ENCODE results near the gene ZKSCAN5. TPM values are rescaled to one million over a fixed set of nuclear protein-coding genes. Genes with fewer than 3 reads are reported as not detected.

The ZKSCAN5 gene
- total and polyA plus RNA-seq, 8 donors, result 0.58 to 11.4 (median 3.5) TPM

GRCh38 chr7:99557196-99557607, 52.7 kb downstream of the ZKSCAN5 start:
- Histone ChIP-seq H3K9me3 (no peaks in the 10 kb centered on the region), H3K27ac (peak overlapping the region in 4 of 5 donors; percentile 97 to 99 (median 98)), H3K36me3 (peaks cover 18 to 51% (median 42%) of the 10 kb centered on the region in 4 donors), H3K27me3 (no peaks in the 10 kb centered on the region), H3K4me3 (peak overlapping the region; percentile 74 to 93 (median 85)), H3K4me1 (peaks cover 16 to 58% (median 45%) of the 10 kb centered on the region in 4 donors)
- WGBS, 5 donors, result 75 to 80% (median 78%) methylated on average over 4 of the region's 4 CpGs
- intact Hi-C loops (cut with DNase I; ENCODE audit: low total_unique reads), result loop anchor here (10.0 kb wide), 1 partner anchor 52 kb away; the partner anchor contains the start of genes ZKSCAN5 and ZNF394
- DNase-seq, result peak in 1 of 2 donors; percentile 20
- TF ChIP-seq POLR2AphosphoS5 (IDR thresholded peaks at IDR 0.05) (no peak), EP300 (IDR thresholded peaks at IDR 0.05) (no peak)

GRCh38 chr7:99557940-99558305, 53.5 kb downstream of the ZKSCAN5 start:
- no peak for DNase-seq
- no peaks in the 10 kb centered on the region for H3K9me3 ChIP-seq
- WGBS, 5 donors, result 0 to 3% (median 3%) methylated on average over 16 to 17 of the region's 17 CpGs
- intact Hi-C loops (cut with DNase I; ENCODE audit: low total_unique reads), result loop anchor here (10.0 kb wide), 1 partner anchor 53 kb away; the partner anchor contains the start of genes ZKSCAN5 and ZNF394
- H3K4me3 ChIP-seq, result peak overlapping the region; percentile 74 to 93 (median 85)
- TF ChIP-seq POLR2AphosphoS5 (IDR thresholded peaks at IDR 0.05) (no peak), CTCF (IDR thresholded peaks at IDR 0.05) (no peak), EP300 (IDR thresholded peaks at IDR 0.05) (no peak), POLR2A (IDR thresholded peaks at IDR 0.05) (no peak)
- peaks cover 26 to 58% (median 49%) of the 10 kb centered on the region in 4 donors for H3K36me3 ChIP-seq
- H3K4me1 ChIP-seq, result peaks cover 18 to 59% (median 46%) of the 10 kb centered on the region in 4 donors
- peak overlapping the region; percentile 91 to 99 (median 98) for H3K27ac ChIP-seq
- H3K27me3 ChIP-seq, result no peaks in the 10 kb centered on the region

GRCh38 chr7:99558306-99559174, 54.1 kb downstream of the ZKSCAN5 start, which contains the start of gene ZNF655:
Gene ZNF655 (plus strand): TSS chr7:99558642. CDS start chr7:99560560, 1,918 bp downstream.
- Histone ChIP-seq H3K27me3 (no peaks in the 10 kb centered on the region), H3K9me3 (no peaks in the 10 kb centered on the region), H3K27ac (peak within 1 kb of the TSS; percentile 91 to 99 (median 98)), H3K36me3 (peaks cover 32 to 64% (median 55%) of the 10 kb centered on the region in 4 donors), H3K4me1 (peaks cover 18 to 64% (median 49%) of the 10 kb centered on the region in 4 donors), H3K4me3 (peak within 1 kb of the TSS; percentile 74 to 93 (median 85))
- TF ChIP-seq CTCF (IDR thresholded peaks at IDR 0.05), result peak in 1 of 7 experiments; percentile 13
- peak; percentile 58 to 83 (median 73) for TF ChIP-seq POLR2AphosphoS5 (IDR thresholded peaks at IDR 0.05)
- TF ChIP-seq POLR2A (IDR thresholded peaks at IDR 0.05), result peak in 2 of 4 donors; percentile 30 to 65
- no peak for TF ChIP-seq EP300 (IDR thresholded peaks at IDR 0.05)
- intact Hi-C loops (cut with DNase I; ENCODE audit: low total_unique reads), result loop anchor here (10.0 kb wide), 1 partner anchor 54 kb away; the partner anchor contains the start of genes ZKSCAN5 and ZNF394
- WGBS, 5 donors, result 0 to 1% (median 1%) methylated on average over 33 to 73 of the region's 73 CpGs
- DNase-seq, result peak; percentile 93 to 97

GRCh38 chr7:99559175-99559915, 54.9 kb downstream of the ZKSCAN5 start:
- H3K27ac ChIP-seq, result peak overlapping the region; percentile 91 to 99 (median 98)
- H3K36me3 ChIP-seq, result peaks cover 40 to 66% (median 60%) of the 10 kb centered on the region in 4 donors
- intact Hi-C loops (cut with DNase I; ENCODE audit: low total_unique reads), result loop anchor here (10.0 kb wide), 1 partner anchor 55 kb away; the partner anchor contains the start of genes ZKSCAN5 and ZNF394
- peak in 1 of 2 donors; percentile 18 for DNase-seq
- 18 to 24% (median 19%) methylated on average over 27 to 31 of the region's 31 CpGs for WGBS, 5 donors
- peak overlapping the region; percentile 74 to 93 (median 85) for H3K4me3 ChIP-seq
- H3K27me3 ChIP-seq, result no peaks in the 10 kb centered on the region
- H3K4me1 ChIP-seq, result peaks cover 18 to 64% (median 52%) of the 10 kb centered on the region in 4 donors
- no peaks in the 10 kb centered on the region for H3K9me3 ChIP-seq
- TF ChIP-seq POLR2AphosphoS5 (IDR thresholded peaks at IDR 0.05) (no peak), EP300 (IDR thresholded peaks at IDR 0.05) (no peak), POLR2A (IDR thresholded peaks at IDR 0.05) (no peak), CTCF (IDR thresholded peaks at IDR 0.05) (no peak)
